Activated CD4-positive, alpha-beta T cell treated with anti-CD3 and anti-CD28 coated beads, Interleukin-10, Interleukin-2, amounts not matched to agents 100 ng/mL and 50 ng/mL, durations not matched to agents 16 hours and 8 hours (primary cell): Measurements from ENCODE around the gene YY1AP1.
"Not testable (repeated sequence)": the region's sequence is repeated elsewhere in the genome, so short reads cannot be mapped to it uniquely, and the experiment has no call there.

Experiments used
- DNase-seq: peaks from one replicate; pipeline ENCODE4 v3.0.0-alpha.2; 2020

YY1AP1 gene

DNA sequence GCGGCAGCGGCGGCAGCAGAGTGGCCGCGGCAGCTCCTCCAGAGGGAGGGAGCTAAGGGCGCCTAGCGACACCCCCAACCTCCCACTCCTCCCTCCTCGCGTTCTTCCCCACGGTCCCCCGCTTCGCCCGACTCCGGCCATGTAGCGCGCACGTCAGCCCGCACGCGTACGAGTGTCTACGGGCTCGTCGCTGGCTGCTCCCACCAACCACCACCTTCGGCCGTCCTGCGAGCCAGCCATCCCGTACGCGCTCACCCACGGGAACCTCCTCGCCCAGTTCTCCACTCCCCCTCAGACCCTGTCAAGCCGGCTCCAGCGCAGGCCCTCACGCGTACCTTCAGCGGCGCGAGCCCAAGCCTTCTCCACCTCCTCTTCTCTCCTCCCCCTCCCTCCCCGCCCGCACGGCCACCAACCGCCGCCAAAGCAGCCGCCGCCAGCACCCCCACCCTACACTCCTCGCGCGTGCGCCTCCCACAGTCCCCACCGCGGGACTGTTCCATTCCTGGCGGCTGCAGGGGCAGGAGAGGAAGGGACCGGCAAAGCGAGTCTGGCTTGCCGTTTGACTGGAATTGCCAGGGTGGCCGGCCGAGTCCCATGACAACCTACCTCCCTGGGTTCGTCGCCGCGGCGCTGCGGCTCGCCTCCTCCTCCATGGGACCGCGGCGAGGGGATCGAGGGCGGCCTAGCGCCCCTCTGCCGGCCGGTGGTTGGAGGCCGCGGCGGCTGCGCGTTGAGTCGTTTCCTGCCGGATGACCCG lies at the start of gene YY1AP1:
TSS of gene YY1AP1 (minus strand) at position 451 of the 757 bp plus-strand sequence. CDS start 8,338 bp downstream, outside the sequence.
- DNase-seq = peak; percentile 92

- peak; percentile 37 for DNase-seq
These were observed 40.7 kb upstream of the YY1AP1 start for GRCh38 chr1:155729031-155729898.

DNA sequence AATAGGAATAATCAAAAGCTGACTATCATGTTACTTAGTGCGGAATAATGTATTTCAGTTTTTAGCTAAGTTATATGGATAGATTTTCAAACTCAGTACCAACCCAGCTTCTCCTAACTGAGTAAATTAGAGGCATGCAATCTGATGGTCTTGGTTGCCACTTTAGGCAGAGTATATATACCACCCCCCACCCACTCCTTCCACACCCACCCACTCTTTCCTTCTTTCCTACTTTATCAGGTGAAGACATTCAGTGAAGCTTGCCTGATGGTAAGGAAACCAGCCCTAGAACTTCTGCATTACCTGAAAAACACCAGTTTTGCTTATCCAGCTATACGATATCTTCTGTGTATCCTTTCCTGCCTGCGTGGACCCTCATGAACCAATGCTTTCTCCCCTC lies 36.6 kb upstream of the YY1AP1 start:
- DNase-seq = no peak

DNA sequence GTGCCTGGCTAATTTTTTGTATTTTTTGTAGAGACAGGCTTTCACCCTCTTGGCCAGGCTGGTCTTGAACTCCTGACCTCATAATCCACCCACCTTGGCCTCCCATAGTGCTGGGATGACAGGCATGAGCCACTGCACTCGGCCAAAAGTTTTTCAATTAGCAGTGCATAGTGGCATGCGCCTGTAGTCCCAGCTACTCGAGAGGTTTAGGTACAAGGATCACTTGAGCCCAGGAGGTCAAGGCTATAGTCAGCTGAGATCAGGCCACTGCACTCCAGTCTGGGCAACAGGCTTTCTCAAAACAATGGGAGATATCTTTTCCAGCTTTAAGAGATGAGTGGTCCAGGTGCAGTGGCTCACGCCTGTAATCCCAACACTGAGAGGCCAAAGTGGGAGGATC lies 31.1 kb upstream of the YY1AP1 start:
- DNase-seq = no peak

GRCh38 chr1:155718524-155719115 lies 30.0 kb upstream of the YY1AP1 start:
- DNase-seq = not testable (repeated sequence)

DNA sequence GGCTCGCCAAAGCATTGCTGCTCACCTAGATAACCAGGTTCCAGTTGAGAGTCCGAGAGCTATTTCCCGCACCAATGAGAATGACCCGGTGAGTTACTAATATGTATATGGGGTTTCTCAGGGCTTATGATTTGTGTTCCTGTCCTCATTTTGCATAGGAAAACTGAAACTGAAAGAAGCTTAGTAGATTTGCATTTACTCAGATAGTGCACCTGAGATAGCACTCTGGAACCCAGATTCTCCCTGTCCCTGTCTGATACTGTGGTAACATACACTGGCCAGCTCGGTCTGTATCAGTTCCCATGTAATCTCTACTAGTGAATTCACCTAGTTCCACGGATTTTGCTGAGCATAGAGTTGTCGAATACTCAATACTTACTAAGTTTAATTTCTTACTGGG lies 28.5 kb upstream of the YY1AP1 start:
- peak; percentile 11 for DNase-seq

DNA sequence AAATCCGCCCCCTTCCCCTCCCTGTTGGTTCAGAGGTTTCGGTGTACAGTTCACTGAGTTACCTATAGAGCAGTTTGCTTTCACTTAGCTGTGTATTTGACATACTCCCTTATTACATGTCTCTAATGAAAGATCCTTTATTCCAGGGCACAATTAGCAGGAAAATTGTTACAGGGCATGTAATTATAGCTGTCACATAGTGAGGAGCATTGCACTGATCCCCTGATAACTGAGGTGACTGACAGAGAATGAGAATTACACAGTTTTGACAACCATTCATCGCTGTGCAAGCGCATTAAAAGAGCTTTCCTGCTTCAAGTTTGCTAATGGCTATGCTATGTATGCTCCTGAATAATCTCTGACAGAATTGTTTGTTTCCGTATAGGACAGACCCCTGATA lies 27.2 kb upstream of the YY1AP1 start:
- no peak for DNase-seq

- DNase-seq = not testable (repeated sequence)
These were observed 26.5 kb upstream of the YY1AP1 start for GRCh38 chr1:155715056-155715455.

DNA sequence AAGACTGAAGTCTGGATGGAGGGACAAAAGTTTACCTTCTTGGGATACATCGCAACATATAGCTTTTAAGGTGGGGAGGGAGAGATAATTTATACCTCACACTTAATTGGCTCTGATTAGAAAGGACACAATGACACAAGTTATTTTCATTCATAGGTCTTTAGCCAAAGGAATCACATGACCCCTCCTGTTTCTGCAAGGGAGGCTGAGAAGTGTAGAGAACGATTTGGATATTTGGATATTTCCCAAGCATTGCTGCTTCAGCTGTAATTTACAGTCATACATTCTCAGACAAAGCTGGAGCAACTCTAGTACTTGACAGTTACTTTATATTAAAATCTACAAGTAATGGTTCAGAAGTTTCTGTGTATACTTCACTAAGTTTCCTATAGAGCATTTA lies 24.5 kb upstream of the YY1AP1 start:
- no peak for DNase-seq

- DNase-seq = not testable (repeated sequence)
These were observed 24.1 kb upstream of the YY1AP1 start for GRCh38 chr1:155712636-155713035.

DNA sequence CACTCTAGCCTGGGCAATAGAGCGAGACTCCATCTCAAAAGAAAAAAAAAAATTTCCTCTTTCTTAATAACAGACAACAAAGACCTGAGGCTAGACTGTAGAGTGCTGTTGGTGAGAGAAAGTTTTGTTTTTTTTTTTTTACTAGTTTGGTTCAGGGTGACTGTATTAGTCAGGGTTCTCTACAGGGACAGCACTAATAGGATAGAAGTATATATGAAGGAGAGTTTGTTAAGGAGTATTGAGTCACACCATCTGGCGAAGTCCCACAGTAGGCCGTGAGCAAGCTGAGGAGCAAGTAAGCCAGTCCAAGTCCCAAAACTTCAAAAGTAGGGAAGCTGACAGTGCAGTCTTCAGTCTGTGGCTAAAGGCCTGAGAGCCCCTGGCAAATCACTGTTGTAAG lies 22.9 kb upstream of the YY1AP1 start:
- DNase-seq = not testable (repeated sequence)

- DNase-seq = no peak
These were observed 20.8 kb upstream of the YY1AP1 start for GRCh38 chr1:155709391-155709790.

DNA sequence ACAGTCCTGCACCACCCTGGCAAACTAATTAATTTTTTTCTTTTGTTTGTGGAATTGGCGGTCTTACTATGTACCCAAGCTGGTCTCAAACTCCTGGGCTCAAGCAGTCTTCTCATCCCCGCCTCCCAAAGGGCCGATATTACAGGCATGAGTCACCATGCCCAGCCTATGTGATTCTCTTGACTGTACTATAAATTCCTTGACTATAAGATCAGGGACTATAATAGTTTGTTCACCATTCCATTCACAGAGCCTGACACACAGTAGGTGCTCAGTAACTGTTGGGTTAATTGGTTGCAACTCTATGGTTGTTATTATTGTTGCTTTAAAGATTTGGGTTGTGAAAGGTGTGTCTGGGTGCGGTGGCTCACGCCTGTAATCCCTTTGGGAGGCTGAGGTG lies 17.6 kb upstream of the YY1AP1 start:
- DNase-seq = no peak

DNA sequence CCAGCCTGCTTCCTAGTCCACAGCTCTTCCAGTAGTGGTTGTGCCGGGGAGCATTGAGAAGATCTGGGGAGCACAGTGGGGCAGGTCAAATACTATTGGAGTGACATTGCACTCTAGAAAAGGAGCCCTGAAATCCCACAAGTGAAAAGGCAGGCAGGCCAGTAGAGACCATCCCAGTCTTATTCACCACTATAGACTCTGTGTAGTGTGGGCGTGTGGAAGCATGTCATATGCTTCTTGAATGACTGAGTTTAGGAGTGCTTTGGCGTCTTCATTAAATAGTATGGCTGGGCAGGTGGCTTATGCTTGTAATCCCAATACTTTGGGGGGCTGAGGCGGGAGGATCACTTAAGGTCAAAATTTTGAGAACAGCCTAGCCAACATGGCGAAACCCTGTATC lies 15.8 kb upstream of the YY1AP1 start:
- DNase-seq = not testable (repeated sequence)

DNA sequence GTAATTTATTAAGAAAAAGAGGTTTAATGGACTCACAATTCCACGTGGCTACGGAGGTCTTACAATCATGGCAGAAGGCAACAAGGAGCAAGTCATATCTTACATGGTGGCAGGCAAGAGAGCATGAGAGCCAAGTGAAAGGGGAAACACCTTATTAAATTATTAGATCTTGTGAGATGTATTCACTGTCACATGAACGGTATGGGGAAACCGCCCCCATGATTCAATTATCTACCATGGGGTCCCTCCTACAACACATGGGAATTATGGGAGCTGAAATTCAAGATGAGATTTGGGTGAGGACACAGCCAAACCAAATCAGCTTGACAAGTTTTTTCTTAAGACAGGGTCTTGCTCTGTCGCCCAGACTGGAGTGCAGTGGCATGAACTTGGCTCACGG lies 14.6 kb upstream of the YY1AP1 start:
- DNase-seq = no peak

GRCh38 chr1:155701675-155702074 lies 13.1 kb upstream of the YY1AP1 start:
- not testable (repeated sequence) for DNase-seq

DNA sequence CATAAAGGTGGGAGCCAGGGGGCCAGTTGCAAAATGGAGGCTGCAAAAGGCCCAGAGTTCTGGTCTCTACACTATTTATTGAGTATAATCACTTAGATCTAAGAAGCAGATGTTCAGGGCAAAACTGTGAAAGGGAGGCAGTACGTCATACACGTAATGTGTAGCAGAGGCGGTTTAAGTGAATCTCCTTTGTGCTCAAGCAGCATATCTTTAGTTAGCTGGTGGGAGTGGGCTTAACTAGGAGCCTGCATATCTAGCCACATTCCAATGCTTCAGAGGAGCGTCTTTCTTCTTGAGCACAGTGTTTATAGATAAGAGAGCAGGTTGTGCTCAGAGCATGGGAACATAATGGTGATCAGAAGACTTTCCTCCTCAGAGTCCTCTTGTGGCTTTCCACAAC lies 10.5 kb upstream of the YY1AP1 start:
- not testable (repeated sequence) for DNase-seq

GRCh38 chr1:155698382-155699038 lies 9.9 kb upstream of the YY1AP1 start:
- DNase-seq = no peak

DNA sequence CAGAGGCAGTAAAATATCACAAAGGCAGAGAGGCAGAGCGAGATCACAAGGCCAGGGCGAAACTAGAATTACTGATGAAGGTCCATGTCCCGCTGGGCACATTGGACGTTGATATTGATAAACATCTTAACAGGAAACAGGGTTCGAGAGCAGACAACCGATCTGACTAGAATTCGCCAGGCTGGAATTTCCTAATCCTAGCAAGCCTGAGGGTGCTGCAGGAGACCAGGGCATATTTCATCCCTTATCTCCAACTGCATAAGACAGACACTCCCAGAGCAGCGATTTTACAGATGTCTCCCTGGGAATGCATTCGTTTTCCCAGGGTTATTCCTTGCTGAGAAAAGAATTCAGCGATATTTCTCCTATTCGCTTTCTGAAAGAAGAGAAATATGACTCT lies 9.0 kb upstream of the YY1AP1 start:
- not testable (repeated sequence) for DNase-seq

GRCh38 chr1:155697046-155697445 lies 8.5 kb upstream of the YY1AP1 start:
- DNase-seq = no peak

GRCh38 chr1:155696524-155696923 lies 8.0 kb upstream of the YY1AP1 start:
- DNase-seq = no peak

- DNase-seq = no peak
These were observed 7.0 kb upstream of the YY1AP1 start for GRCh38 chr1:155695608-155696007.

GRCh38 chr1:155695072-155695471 lies 6.5 kb upstream of the YY1AP1 start:
- DNase-seq = no peak
